ENCODE measurements around the gene PRUNE1.
A peak's percentile ranks its signal among the peaks of the same experiment; 100 is the strongest.

PRUNE1 gene

DNA sequence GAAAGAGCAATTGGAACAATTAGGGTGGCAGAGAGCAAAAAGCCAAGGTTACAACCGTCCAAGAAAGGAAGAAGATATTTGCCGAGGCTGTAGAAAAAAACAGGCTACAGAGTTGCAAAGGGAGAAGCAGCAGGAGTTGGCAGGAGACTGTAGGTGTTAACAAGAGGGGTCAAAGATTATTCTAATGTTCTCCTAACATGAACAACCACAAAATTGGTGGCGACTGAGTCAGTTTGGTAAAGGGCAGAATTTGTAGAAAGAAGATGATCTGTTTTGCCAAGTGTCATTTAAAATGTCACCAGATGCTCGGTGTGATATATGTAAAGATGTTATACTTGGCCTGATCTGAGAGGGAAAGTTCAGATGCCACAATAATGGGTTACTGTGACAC lies 401 bp upstream of the PRUNE1 start:
- no peak for DNase-seq (ENCODE audit: low read depth)

DNA sequence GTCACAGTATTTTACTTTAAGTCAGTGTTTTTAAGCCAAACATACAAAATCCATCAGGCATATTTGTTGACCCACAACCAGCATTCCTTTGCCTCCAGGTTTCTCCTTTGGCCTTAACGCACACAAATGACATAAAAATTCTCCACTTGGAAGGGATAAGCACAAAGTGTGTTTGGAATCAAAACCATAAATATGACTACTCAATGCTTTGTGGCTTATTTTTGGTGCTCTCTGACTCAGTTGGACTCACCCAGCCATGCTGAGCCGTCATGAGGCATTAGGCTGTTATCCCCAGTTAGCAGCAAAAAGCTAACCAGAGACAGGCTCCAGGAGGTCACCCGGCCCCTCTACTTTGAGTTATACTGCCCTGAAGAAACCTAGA lies 948 bp downstream of the PRUNE1 start:
- no peak for DNase-seq (ENCODE audit: low read depth)

DNA sequence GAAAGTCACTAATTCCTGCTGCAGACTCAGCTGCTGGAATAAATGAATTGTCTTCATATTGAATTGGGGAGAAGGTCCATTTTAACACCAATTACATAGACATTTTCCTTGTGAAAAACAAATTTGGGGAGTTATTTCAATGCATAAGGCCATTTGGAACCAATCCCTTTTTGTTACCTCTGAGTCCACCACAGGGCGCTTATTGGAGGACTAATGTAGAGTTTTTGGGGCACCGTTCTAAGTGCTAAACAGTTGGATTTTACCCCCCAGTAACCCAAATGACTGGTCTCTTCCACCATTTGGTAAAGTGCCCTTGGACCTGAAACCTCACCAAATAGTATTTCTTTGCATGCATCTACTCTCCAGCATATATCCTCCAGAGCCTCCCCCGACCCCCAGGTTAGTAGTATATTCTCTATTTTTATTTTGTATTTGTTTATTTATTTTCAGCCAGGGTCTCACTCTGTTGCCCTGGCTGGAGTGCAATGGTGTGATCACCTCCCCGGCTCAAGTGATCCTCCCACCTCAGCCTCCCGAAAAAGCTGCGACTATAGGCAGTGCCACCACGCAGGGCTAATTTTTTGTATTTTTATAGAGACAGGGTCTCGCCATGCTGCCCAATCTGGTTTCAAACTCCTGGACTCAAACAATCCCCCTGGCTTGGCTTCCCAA lies 1.6 kb downstream of the PRUNE1 start:
- DNase-seq (ENCODE audit: low read depth): no peak

DNA sequence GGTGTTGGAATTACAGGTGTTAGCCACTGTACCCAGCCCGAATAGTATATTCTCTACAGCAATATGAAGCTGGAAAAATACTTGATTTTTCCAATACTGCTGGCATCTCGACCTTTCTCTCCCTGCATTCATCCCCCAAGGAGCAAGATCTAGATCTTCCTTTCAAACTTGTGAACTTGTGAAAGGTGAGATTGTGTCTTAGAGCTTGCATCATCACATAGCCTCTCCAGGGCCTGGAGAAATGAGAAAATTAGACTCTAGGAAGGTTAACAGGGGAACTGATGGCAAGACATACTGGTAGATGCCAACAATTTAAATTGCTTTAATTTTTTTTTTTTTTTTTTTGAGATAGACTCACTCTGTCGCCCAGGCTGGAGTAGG lies 2.1 kb downstream of the PRUNE1 start:
- DNase-seq (ENCODE audit: low read depth): no peak

DNA sequence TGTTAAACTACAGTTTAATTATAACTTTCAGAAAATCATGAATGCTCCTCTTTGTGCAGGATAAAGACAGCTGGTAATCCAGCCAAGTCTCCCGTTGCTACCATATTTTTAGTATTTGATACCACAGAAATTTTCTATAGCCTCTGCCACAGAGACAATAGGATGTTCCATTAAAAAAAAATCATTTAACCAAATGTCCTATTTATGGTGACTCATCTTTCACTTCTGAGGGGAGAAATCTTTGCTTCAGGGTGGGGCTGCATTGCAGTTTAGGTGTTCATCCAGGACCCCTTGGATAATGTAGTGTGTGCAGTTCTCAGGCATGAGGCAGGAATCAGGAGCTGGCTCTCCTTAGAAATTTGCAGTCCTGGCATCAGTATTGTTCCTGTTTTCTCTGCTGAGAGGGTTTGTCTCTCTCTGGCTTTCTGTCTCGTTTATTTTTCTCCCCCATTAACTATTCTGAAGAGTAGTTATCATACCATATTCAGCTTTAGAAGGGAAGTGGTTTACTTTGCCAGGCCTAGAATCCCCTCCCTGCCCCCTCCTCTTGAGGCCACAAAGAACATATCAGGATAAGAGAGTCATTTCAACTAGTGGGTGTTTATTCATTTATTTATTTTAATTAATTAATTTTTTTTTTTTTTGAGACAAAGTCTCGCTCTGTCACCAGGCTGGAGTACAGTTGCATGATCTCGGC lies 3.1 kb downstream of the PRUNE1 start:
- no peak for DNase-seq (ENCODE audit: low read depth)

DNA sequence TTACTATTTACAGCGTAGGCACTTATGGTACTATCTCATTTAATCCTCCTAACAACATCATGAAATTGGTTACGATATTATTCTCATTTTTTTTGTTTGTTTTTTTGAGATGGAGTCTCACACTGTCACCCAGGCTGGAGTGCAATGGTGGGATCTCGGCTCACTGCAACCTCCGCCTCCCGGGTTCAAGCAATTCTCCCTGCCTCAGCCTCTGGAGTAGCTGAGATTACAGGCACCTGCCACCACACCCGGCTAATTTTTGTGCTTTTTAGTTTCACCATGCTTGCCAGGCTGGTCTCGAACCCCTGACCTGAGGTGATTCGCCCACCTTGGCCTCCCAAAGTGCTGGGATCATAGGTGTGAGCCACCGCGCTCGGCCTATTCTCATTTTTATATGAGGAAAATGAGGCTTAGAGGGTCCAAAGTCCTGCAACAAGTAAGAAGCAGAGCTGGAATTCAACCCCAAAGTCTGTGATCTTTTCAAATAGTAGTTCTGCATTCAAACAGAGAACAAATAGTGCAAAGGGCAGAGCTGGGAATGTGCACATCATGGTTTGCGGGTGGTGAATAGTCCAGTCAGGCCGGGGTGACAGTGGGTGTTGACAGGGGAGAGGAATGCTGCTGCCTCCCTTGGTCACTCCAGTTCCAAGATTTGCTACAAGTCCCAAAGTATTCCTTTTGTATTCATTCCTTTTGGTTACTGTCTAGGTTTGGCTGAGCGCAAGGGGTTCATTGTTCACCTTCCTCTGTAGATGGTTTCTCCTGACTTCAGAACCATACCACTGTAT lies 4.6 kb downstream of the PRUNE1 start:
- DNase-seq (ENCODE audit: low read depth): no peak

DNA sequence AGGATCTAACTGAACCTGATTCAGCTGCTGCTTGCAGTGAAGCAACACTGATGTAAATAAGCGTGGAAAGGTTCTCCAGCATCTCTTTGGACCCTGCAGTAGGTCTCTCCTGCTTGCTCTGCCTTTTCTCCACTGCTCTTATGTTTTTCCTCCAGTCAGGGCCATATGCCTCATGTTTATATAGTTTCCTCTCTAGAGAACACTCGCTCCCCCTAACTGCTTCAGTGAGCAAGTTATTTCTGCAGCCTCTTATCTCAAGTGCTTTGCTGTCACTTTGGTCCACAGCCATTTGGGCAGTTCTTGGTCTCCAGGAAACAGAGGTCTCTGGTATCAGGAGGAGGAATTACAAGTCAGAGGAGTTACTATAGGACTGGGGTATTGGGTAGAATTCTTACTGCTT lies 5.3 kb downstream of the PRUNE1 start:
- no peak for DNase-seq (ENCODE audit: low read depth)

DNA sequence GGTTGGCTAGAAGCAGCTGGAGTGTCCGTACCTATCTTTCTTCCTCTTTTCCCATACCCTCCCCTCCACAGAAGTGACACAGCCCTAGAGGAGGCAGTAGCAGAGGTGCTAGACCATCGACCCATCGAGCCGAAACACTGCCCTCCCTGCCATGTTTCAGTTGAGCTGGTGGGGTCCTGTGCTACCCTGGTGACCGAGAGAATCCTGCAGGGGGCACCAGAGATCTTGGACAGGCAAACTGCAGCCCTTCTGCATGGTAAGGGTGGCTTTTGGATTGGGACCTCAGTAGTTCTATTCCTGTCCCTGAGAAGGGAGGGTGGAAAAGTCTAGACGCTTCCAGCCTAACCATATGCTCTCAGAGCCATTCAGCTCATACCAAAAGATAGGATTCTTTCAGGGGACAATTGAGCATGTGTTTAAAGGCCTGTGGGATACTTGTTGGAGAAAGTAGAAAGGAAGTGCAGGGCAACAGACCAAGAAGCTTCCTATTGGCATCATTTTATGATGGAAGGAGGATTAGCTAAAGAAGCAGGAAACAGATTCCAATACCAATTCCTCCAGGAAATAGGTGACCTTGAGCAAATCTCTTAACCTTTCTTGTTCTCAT lies 16.4 kb downstream of the PRUNE1 start:
- peak; percentile 76 for DNase-seq (ENCODE audit: low read depth)

DNA sequence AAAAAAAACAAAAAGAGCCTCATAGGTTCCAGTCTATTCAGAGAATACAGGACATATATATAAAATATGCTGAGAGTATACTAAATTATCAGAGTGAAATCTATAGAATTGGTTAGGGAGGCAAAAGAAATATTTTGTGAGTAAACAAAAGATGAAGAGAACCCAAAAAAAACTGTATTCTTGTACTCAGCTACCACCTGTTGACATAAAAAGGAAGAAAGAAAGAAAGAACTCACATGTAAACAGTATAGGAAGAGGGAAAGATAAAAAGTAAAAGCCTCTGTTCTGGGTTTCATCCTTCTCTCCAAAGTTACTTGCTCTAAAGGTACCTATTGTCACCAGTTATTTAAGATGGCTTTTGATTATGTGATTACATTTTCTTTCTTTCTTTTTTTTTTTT lies 18.2 kb downstream of the PRUNE1 start:
- no peak for DNase-seq (ENCODE audit: low read depth)

DNA sequence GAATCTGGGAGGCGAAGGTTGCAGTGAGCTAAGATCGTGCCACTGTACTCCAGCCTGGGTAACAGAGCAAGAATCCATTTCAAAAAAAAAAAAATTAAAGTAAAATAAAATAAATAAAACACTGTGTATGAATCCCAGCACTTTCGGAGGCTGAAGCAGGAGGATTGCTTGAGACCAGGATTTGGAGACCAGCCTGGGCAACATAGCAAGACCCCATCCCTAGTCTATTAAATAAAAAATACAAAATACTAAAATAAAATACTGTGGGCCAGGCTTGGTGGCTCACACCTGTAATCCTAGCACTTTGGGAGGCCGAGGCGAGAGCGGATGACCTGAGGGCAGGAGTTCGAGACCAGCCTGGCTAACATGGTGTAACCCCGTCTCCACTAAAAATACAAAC lies 23.9 kb downstream of the PRUNE1 start:
- DNase-seq (ENCODE audit: low read depth): no peak

DNA sequence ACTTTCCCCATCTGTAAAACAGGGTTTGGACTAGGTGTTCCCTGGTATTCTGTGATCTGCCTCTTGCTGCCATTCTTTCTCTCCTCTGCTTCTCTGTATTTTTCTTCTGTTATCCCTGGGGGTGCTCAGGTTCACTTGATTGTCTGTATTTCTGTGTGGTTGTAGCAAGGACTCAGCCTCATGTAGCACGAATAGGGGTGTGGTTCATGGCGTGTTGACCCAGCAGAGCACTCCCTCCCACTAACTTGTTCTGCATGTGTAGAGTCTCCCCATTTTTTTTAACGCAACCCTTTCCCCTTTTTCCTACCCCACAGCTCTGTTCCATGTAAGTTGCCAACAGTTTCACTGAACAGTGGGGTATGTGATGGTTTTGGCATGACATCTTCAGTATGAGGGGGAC lies 26.9 kb downstream of the PRUNE1 start:
- no peak for DNase-seq (ENCODE audit: low read depth)

DNA sequence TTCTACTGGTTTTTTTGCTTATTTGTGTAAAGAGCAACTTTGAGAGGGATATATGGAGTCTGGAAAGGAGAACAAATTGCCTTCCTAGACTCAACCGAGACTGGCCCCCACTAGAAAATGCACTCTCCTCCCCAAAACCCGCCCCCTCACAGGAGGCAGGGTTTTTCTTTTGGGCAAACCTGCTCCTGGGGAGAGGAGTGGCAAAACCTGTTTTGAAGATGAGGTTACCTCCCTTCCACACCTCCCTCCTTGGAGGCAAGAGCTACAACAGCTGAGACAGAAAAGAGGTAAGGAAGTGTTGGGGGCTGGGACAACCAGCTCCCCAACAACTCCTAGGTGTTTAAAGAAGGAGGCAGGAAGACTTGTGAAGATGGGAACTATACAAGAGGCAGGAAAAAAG lies 28.1 kb downstream of the PRUNE1 start, which contains the start of gene BNIPL:
BNIPL (plus strand) TSS at position 231 of the 400 bp plus-strand sequence; CDS start at position 371, 140 bp downstream.
- DNase-seq (ENCODE audit: low read depth): no peak

DNA sequence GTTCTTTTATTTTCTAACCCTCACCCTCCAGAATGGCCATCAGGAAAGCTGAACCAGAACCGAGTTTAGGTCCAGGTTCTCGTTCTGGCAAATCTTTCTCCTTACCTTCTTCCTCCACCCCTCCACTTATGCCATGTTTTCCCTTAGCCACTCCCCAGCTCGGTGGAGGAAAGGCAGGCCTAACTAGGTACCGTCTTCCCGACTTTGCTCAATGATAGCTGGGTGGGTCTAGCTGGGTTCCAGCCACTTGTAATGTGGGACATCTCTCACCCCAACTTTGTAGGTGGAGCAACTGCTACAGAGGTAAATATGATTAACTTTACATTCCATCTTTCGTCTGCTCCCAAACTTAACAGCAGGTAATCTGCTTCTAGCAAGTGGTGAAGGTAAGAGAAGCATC lies 28.8 kb downstream of the PRUNE1 start:
- DNase-seq (ENCODE audit: low read depth): no peak

DNA sequence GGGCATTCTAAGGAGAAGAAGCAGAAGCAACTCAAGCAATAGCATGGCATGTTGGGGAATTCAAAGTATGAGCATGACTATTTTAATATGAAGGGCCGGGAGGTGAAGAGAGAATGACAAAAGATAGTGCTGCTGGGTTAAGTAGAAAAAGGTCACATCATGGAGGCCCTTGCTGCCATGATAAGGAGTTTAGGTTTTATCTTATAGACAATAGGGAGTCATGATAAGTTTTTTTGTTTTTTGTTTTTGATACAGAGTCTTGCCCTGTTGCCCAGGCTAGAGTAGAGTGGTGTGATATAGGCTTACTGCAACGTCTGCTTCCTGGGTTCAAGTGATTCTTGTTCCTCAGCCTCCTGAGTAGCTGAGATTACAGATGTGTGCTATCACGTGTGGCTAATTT lies 31.3 kb downstream of the PRUNE1 start:
- DNase-seq (ENCODE audit: low read depth): no peak

DNA sequence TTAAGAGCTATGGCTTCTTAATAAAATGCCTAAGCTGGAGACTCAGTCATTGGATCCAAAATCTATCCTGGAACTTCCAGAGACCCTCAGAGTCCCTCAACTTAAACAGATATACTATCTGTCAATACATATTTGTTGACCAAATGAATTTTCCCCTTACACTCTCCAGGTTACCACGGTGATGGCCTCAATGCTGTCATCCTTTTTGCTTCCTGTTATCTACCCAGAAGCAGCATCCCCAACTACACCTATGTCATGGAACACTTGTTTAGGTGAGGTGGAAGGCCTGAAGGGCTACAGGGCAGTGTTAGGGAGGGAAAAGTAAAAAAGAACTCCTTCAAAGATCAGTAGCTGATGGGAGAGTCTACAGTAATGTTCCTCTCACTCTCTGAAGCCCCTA lies 34.9 kb downstream of the PRUNE1 start:
- DNase-seq (ENCODE audit: low read depth): no peak

DNA sequence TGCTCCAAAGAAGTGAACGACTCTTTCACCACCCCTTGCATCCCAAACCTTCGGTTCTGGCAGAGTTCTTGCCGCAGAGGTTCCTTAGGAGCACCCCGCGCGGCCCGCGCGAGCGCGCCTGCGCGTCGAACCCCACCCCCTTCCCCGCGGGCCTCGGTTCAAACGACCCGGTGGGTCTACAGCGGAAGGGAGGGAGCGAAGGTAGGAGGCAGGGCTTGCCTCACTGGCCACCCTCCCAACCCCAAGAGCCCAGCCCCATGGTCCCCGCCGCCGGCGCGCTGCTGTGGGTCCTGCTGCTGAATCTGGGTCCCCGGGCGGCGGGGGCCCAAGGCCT lies 39.3 kb downstream of the PRUNE1 start, which contains the start of gene C1orf56:
C1orf56 (plus strand) TSS at position 161 of the 334 bp plus-strand sequence; CDS start at position 258, 97 bp downstream.
- peak; percentile 50 for DNase-seq (ENCODE audit: low read depth)

DNA sequence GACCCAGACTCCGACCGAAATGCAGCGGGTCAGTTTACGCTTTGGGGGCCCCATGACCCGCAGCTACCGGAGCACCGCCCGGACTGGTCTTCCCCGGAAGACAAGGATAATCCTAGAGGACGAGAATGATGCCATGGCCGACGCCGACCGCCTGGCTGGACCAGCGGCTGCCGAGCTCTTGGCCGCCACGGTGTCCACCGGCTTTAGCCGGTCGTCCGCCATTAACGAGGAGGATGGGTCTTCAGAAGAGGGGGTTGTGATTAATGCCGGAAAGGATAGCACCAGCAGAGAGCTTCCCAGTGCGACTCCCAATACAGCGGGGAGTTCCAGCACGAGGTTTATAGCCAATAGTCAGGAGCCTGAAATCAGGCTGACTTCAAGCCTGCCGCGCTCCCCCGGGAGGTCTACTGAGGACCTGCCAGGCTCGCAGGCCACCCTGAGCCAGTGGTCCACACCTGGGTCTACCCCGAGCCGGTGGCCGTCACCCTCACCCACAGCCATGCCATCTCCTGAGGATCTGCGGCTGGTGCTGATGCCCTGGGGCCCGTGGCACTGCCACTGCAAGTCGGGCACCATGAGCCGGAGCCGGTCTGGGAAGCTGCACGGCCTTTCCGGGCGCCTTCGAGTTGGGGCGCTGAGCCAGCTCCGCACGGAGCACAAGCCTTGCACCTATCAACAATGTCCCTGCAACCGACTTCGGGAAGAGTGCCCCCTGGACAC lies 39.8 kb downstream of the PRUNE1 start:
- DNase-seq (ENCODE audit: low read depth): no peak

DNA sequence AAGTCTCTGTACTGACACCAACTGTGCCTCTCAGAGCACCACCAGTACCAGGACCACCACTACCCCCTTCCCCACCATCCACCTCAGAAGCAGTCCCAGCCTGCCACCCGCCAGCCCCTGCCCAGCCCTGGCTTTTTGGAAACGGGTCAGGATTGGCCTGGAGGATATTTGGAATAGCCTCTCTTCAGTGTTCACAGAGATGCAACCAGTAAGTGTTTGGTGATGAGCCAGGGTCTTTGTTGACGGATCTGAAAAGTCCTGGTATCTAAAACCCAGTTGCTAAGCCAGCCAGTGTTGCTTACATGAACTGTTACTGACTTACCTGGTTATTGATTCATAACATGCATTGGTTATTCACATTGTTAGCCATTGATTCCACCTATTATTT lies 40.4 kb downstream of the PRUNE1 start:
- DNase-seq (ENCODE audit: low read depth): no peak

DNA sequence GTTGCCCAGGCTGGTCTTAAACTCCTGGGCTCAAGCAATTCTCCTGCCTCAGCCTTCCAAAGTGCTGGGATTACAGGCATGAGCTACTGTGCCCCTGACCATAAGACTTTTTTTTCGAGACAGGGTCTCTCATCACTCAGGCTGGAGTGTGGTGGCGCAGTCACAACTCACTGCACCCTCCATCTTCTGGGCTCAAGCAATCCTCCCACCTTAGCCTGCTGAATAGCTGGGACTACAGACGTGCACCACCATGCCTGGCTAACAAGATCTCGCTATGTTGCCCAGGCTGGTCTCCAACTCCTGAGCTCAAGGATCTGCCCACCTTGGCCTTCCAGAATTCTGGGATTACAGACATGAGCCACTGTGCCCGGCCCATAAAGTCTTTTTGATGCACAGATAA lies 41.2 kb downstream of the PRUNE1 start:
- no peak for DNase-seq (ENCODE audit: low read depth)

DNA sequence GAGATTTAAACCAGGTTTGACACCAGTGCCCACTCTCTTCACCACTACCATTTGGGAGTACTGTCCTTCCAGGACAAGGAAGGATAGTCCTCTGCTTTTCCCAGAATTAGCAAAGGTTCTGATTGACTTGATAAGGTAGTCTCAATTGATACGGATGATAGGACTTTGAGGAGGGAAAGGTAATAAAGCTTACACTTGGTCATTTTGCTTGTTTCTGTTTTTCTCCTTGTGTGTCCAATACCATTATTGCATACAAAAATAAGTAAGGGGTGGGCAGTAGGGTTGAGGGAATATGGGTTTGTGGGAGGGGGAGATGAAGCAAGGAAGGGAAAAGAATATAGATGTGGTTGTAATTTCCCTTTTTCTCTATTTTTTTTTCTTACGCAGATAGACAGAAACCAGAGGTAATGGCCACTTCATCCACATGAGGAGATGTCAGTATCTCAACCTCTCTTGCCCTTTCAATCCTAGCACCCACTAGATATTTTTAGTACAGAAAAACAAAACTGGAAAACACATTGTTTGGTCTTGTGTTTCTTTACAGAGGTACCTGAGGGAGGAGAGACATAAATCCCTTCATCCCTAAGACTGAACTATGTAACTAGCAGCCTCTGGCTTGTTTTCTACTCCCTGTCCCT lies 41.9 kb downstream of the PRUNE1 start:
- no peak for DNase-seq (ENCODE audit: low read depth)

DNA sequence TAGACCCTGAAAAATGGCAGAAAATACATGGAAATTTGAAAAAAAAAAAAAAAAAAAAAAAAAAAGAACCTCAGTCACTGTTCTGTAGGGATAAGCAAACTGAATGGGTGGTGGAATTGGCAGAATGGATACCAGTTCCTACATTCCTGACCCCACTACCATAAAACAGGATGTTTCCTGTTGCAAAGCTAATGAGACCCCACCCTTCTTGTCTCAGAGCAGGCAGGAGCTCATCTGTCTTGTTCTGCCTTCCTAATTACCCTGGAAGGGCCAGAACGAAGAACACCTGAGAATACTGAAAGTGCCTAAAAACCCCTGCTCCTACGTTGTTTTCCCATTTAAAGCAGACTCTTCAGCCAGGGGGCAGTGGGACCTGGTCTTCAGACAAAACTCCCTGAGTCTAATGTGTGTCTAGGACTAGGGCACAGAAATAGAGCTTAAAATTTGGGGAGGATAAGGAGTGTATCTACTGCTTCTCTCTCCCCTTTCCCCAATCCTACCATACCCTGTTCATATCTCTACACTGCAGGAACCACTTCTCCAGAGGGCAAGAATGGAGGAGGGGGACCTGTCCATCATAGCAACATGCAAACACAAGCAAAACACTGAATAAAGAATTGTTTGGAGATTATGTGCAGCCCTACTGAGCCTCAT lies 43.2 kb downstream of the PRUNE1 start:
- no peak for DNase-seq (ENCODE audit: low read depth)

All from activated T-cell treated with anti-CD3 and anti-CD28 coated beads for 24 hours (primary cell).